Testis (tissue), 3 donors: ENCODE measurements around the gene GCN1. TPM values are rescaled to one million over a fixed set of nuclear protein-coding genes. Genes with fewer than 3 reads are reported as not detected.

ENCODE experiments used
- DNase-seq: peaks from one replicate; pipeline ENCODE4 v3.0.0-alpha.2; 2019
- H3K27ac ChIP-seq, 2 donors: fragments of 200-600 bp; sonication (generic); one replicate each; pipeline ENCODE4 v1.5.1; 2019
- H3K27me3 ChIP-seq: fragments of 200-600 bp; sonication (generic); one replicate; pipeline ENCODE4 v1.5.1; 2019
- H3K36me3 ChIP-seq: fragments of 200-600 bp; sonication (generic); one replicate; pipeline ENCODE4 v1.5.1; 2017; ENCODE audit warnings: low read depth; ENCODE audit errors: missing control alignments
- H3K4me1 ChIP-seq: fragments of 200-600 bp; sonication (generic); one replicate; pipeline ENCODE4 v1.5.1; 2019
- H3K4me3 ChIP-seq, 2 donors: fragments of 200-600 bp; sonication (generic); one replicate each; pipeline ENCODE4 v1.5.1; 2017 to 2019
- H3K9me3 ChIP-seq: fragments of 200-600 bp; sonication (generic); one replicate; pipeline ENCODE4 v1.5.1; 2017
- CTCF ChIP-seq, 3 experiments: fragments of 450-650 bp in 2 of 3; fragments of 200-600 bp in 1 of 3; sonication (generic) in 1 of 3; IDR thresholded peaks; one replicate each; pipeline ENCODE4 v1.5.1; 2016 to 2019; ENCODE audit warnings: antibody characterized with exemption in 3 of 3, mild to moderate bottlenecking in 2 of 3, moderate library complexity in 1 of 3
- POLR2A ChIP-seq: fragments of 450-650 bp; IDR thresholded peaks from one replicate; pipeline ENCODE4 v1.6.1; 2017; ENCODE audit warnings: antibody characterized with exemption, mild to moderate bottlenecking, moderate library complexity
- WGBS, 2 donors: methylation state at CpG; one replicate each; pipeline ENCODE4 v1.1.5; 2018; 5-methylcytosine and 5-hydroxymethylcytosine counted together
- intact Hi-C: fragments of 100-400 bp; cut with DNase I; formaldehyde crosslinking; loops from one replicate; pipeline ENCODE4 v1.15.1; 2023; ENCODE audit warnings: low total_unique reads
- polyA plus RNA-seq: library from polyadenylated mRNA; stranded (reverse); fragments of 350-450 nt; fragmentation: Illumina TruSeq; extraction: RNeasy Lipid Tissue Mini Kit (QIAGEN cat#74804); gene quantifications from one replicate; pipeline ENCODE4 v1.2.3, GENCODE V29; 2014; ENCODE audit warnings: low read depth, low replicate concordance; ENCODE audit not compliant: insufficient read depth
- total RNA-seq, 2 donors: library from RNA; depleted of rRNA; stranded (reverse); fragments of >200 nt; gene quantifications; one replicate each; pipeline ENCODE4 v1.2.3, GENCODE V29; 2016

GCN1 gene
- total and polyA plus RNA-seq, 3 donors from 2014 or later = 66.3 to 164 (median 104) TPM

GRCh38 chr12:120086801-120087621 lies 107.5 kb downstream of the GCN1 start:
- H3K9me3 ChIP-seq = no peaks in the 10 kb centered on the region
- no peaks in the 10 kb centered on the region for H3K36me3 ChIP-seq
- peak; percentile 99 for DNase-seq
- H3K27me3 ChIP-seq = no peaks in the 10 kb centered on the region
- peak overlapping the region; percentile 13 to 41 for H3K4me3 ChIP-seq
- intact Hi-C loops = no loop called here
- peaks cover 6% of the 10 kb centered on the region for H3K4me1 ChIP-seq
- H3K27ac ChIP-seq = peak overlapping the region; percentile 25 to 39
- 0 to 2% methylated on average over 14 to 55 of the region's 55 CpGs for WGBS, 2 donors
- peak; percentile 44 for TF ChIP-seq POLR2A
- peak; percentile 93 to 99 (median 98) for TF ChIP-seq CTCF (IDR thresholded peaks at IDR 0.05)

- no peak for DNase-seq
- no peaks in the 10 kb centered on the region for H3K9me3 ChIP-seq
- WGBS, 2 donors = 49 to 66% methylated on average over 6 of the region's 6 CpGs
- H3K36me3 ChIP-seq = no peaks in the 10 kb centered on the region
- intact Hi-C loops = no loop called here
- H3K4me1 ChIP-seq = peaks cover 6% of the 10 kb centered on the region
- H3K27ac ChIP-seq = peak overlapping the region in 1 of 2 donors; percentile 39
- no peak overlapping the region for H3K4me3 ChIP-seq
- H3K27me3 ChIP-seq = no peaks in the 10 kb centered on the region
- TF ChIP-seq POLR2A (no peak), CTCF (IDR thresholded peaks at IDR 0.05) (no peak)
These were observed 108.4 kb downstream of the GCN1 start for GRCh38 chr12:120085920-120086645.

- H3K36me3 ChIP-seq = no peaks in the 10 kb centered on the region
- H3K4me3 ChIP-seq = no peak overlapping the region
- no peaks in the 10 kb centered on the region for H3K9me3 ChIP-seq
- intact Hi-C loops = no loop called here
- peaks cover 5% of the 10 kb centered on the region for H3K4me1 ChIP-seq
- H3K27ac ChIP-seq = no peak overlapping the region
- no peak for TF ChIP-seq POLR2A
- TF ChIP-seq CTCF (IDR thresholded peaks at IDR 0.05) = no peak
- no peak for DNase-seq
- WGBS, 2 donors = 97 to 98% methylated on average over 2 of the region's 2 CpGs
- H3K27me3 ChIP-seq = no peaks in the 10 kb centered on the region
These were observed 112.9 kb downstream of the GCN1 start for GRCh38 chr12:120081641-120082040.

- H3K27me3 ChIP-seq = no peaks in the 10 kb centered on the region
- intact Hi-C loops = no loop called here
These were observed 114.8 kb downstream of the GCN1 start for GRCh38 chr12:120079411-120080400.

More at GRCh38 chr12:120079411-120080400, 114.8 kb downstream of the GCN1 start:
- H3K36me3 ChIP-seq = no peaks in the 10 kb centered on the region
- no peak for DNase-seq
- 71 to 74% methylated on average over 9 of the region's 9 CpGs for WGBS, 2 donors
- H3K4me3 ChIP-seq = no peak overlapping the region
- no peak overlapping the region for H3K27ac ChIP-seq
- H3K9me3 ChIP-seq = no peaks in the 10 kb centered on the region
- no peaks in the 10 kb centered on the region for H3K4me1 ChIP-seq
- TF ChIP-seq CTCF (IDR thresholded peaks at IDR 0.05) (no peak), POLR2A (no peak)
